ENCODE data around the gene SSU72.

SSU72 gene

DNA sequence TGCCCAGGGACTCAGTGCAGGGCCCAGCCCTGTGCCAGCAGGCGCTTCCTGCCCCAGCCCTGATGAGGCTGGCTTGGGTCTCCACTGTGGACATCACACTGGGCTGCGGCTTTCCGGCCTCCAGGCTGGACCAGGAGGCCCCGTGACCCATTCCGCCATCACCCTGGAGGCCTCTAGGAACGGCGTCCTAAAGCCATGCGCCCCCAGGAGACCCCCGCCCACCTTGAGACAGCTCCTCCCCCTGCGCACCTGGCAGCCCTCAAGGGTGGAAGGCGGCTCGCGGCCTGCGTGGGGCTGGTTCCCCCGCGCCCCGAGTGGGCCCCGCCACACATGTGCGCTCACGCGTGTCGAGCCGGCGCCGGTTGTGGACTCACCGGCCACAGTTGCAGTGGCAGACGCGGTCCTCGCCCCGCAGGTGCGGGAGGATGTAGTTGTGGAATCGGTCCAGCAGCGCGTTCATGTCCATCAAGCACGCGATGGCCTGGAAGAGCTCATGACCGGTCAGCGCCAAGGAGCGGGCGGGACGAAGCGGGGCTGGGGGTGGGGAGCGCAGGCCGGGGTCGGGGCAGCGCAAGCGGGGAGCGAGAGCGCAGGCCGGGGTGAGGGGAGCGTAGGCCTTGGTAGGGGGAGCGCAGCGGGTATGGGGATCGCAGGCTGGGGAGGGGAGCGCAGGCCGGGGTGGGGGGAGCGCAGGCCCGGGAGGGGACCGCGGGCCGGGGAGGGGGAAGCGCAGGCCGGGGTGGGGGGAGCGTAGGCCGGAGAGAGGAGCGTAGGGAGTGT is 35.2 kb downstream of the SSU72 start:
- DNase-seq (ENCODE audit: low read depth) = peak; percentile 56
- no peak for TF ChIP-seq CTCF (conservative IDR thresholded peaks at IDR 0.05; ENCODE audit: low read depth, low read length)
- peak overlapping the region; percentile 64 for H3K4me3 ChIP-seq (ENCODE audit: low read depth, low read length)

DNA sequence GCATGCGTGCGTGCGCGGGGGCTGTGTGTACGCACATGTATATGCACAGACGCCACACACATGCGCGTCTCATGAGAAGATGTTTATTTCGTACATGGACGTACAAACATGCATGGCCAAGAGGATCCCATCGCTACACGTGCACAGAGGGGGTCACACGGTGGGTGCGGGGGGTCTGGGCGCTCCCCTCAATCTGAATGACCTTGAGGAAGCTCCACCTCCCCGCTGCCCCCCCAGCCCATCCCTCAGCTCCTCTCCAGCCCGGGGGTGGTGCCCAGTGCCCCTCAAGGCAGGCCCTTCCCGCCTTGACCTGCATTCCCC is 35.7 kb downstream of the SSU72 start:
- no peak for TF ChIP-seq CTCF (conservative IDR thresholded peaks at IDR 0.05; ENCODE audit: low read depth, low read length)
- H3K4me3 ChIP-seq (ENCODE audit: low read depth, low read length) = peak overlapping the region; percentile 64
- no peak for DNase-seq (ENCODE audit: low read depth)

DNA sequence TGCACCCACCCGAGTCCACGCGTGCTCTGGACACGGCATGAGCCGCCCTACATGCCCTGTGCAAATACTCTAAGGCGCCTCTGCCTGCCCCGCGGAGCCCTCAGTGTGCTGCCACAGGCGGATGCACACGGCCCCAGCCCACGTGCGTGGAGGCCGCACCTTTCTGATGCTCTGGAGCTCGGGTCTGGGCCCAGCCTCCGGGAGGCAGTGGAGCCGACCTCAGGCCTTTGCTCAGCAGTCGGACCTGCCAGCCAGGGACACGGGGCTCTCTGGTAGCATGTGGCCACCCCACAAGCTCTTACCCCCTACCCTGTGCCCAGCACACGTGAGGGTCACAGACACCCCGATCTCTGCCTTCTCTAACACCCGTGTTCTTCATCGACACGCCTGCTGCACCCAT is 36.3 kb downstream of the SSU72 start:
- H3K4me3 ChIP-seq (ENCODE audit: low read depth, low read length) = no peak overlapping the region
- DNase-seq (ENCODE audit: low read depth) = no peak
- TF ChIP-seq CTCF (conservative IDR thresholded peaks at IDR 0.05; ENCODE audit: low read depth, low read length) = no peak

GRCh38 chr1:1537626-1538250 is 36.9 kb downstream of the SSU72 start:
- TF ChIP-seq CTCF (conservative IDR thresholded peaks at IDR 0.05; ENCODE audit: low read depth, low read length) = no peak
- DNase-seq (ENCODE audit: low read depth) = no peak
- no peak overlapping the region for H3K4me3 ChIP-seq (ENCODE audit: low read depth, low read length)

DNA sequence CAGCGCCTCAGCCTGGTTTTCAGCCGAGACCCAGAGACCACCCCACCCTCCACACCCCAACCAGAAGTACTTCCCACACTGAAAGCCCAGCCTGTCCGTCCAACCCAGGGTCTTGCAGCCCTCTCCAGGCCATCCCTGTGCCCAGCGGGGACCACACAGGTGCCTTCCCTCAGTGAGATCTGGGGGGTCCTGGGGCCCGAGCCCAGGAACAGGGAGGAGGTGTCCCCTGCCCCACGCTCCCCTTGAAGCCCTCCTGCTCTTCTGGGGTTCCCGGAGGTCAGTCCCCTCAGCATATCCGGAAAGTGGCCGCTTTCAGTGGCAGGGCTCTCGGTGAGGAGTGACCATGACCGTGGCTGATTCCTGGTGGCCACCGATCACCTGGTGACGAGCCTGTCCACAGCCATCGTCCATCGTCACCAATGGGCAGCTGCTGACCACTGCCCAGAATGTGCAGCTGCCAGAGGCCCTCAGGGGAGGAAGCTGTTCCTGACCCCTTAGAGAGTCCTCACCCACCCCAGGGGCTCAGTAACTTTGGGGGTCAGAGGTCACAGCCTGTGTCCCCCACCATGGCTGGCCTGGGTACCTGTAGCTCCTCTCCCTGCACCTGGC is 37.6 kb downstream of the SSU72 start:
- no peak overlapping the region for H3K4me3 ChIP-seq (ENCODE audit: low read depth, low read length)
- DNase-seq (ENCODE audit: low read depth) = no peak

More for the DNA sequence above, 37.6 kb downstream of the SSU72 start:
- no peak for TF ChIP-seq CTCF (conservative IDR thresholded peaks at IDR 0.05; ENCODE audit: low read depth, low read length)
